Vagina (tissue), 2 donors: ENCODE data around the gene SMIM13. TPM values are rescaled to one million over a fixed set of nuclear protein-coding genes. Genes with fewer than 3 reads are reported as not detected.

ENCODE experiments used
- DNase-seq, 2 donors: peaks; one replicate each; pipeline ENCODE4 v3.0.0-alpha.2; 2017; ENCODE audit errors: extremely low spot score in 2 of 2
- H3K27ac ChIP-seq: fragments of 200-600 bp; sonication (generic); one replicate; pipeline ENCODE4 v1.5.1; 2019
- H3K27me3 ChIP-seq: fragments of 200-600 bp; sonication (generic); one replicate; pipeline ENCODE4 v1.5.1; 2019
- H3K36me3 ChIP-seq, 2 donors: fragments of 200-600 bp; sonication (generic); one replicate each; pipeline ENCODE4 v1.5.1; 2017 to 2019
- H3K4me1 ChIP-seq: fragments of 200-600 bp; sonication (generic); one replicate; pipeline ENCODE4 v1.5.1; 2019
- H3K4me3 ChIP-seq, 2 donors: fragments of 200-600 bp; sonication (generic); 1 replicate in 1 of 2; 2 replicates in 1 of 2; pipeline ENCODE4 v1.5.1; 2016 to 2019
- H3K9me3 ChIP-seq: fragments of 200-600 bp; sonication (generic); one replicate; pipeline ENCODE4 v1.5.1; 2019
- CTCF ChIP-seq, 3 experiments: fragments of 450-650 bp in 2 of 3; fragments of 200-600 bp in 1 of 3; sonication (generic) in 1 of 3; IDR thresholded peaks; one replicate each; pipeline ENCODE4 v1.5.1; 2017 to 2019; ENCODE audit warnings: antibody characterized with exemption in 3 of 3, mild to moderate bottlenecking in 2 of 3, moderate library complexity in 2 of 3
- POLR2A ChIP-seq, 2 donors: fragments of 450-650 bp; IDR thresholded peaks; one replicate each; pipeline ENCODE4 v1.6.1; 2017; ENCODE audit warnings: antibody characterized with exemption in 2 of 2, mild to moderate bottlenecking in 2 of 2, moderate library complexity in 2 of 2
- POLR2AphosphoS5 ChIP-seq, 2 donors: sonication (generic); formaldehyde crosslinking; IDR thresholded peaks; one replicate each; pipeline ENCODE4 v1.9.0; 2017; ENCODE audit warnings: antibody characterized with exemption in 2 of 2, mild to moderate bottlenecking in 2 of 2, low read depth in 1 of 2; ENCODE audit not compliant: insufficient read depth in 1 of 2
- intact Hi-C: fragments of 100-400 bp; cut with DNase I; formaldehyde crosslinking; loops from one replicate; pipeline ENCODE4 v1.15.1; 2023
- small RNA-seq: library from RNA; depleted of rRNA; stranded (forward); fragments of <200 nt; gene quantifications from one replicate; pipeline ENCODE3, GENCODE V24; 2016
- total RNA-seq: library from RNA; depleted of rRNA; stranded (reverse); fragments of >200 nt; gene quantifications from one replicate; pipeline ENCODE4 v1.2.3, GENCODE V29; 2016

The SMIM13 gene
- total RNA-seq, 1 donor from 2014 or later = 8.1 TPM

- no peak for TF ChIP-seq POLR2A (IDR thresholded peaks at IDR 0.05)
- no peak for TF ChIP-seq POLR2AphosphoS5 (IDR thresholded peaks at IDR 0.05; ENCODE audit: insufficient read depth in 1 of 2, low read depth in 1 of 2)
- no peak for TF ChIP-seq CTCF (IDR thresholded peaks at IDR 0.05)
- intact Hi-C loops = no loop called here
Measured at GRCh38 chr6:11183761-11184362, 90.2 kb downstream of the SMIM13 start.

GRCh38 chr6:11185204-11185842, 91.7 kb downstream of the SMIM13 start:
- no peaks in the 10 kb centered on the region for H3K27me3 ChIP-seq
- intact Hi-C loops = no loop called here
- H3K27ac ChIP-seq = peak overlapping the region; percentile 47
- DNase-seq = peak in 1 of 2 donors; percentile 83
- TF ChIP-seq POLR2A (IDR thresholded peaks at IDR 0.05) (no peak), CTCF (IDR thresholded peaks at IDR 0.05) (no peak), POLR2AphosphoS5 (IDR thresholded peaks at IDR 0.05; ENCODE audit: insufficient read depth in 1 of 2, low read depth in 1 of 2) (peak in 1 of 2 donors; percentile 25)
- no peaks in the 10 kb centered on the region for H3K9me3 ChIP-seq
- no peak overlapping the region for H3K4me3 ChIP-seq
- peaks cover 0 to 24% of the 10 kb centered on the region in 2 donors for H3K36me3 ChIP-seq
- no peaks in the 10 kb centered on the region for H3K4me1 ChIP-seq

More at GRCh38 chr6:11183761-11184362, 90.2 kb downstream of the SMIM13 start:
- Histone ChIP-seq H3K9me3 (no peaks in the 10 kb centered on the region), H3K4me3 (no peak overlapping the region), H3K4me1 (no peaks in the 10 kb centered on the region), H3K27me3 (no peaks in the 10 kb centered on the region), H3K36me3 (peaks cover 0 to 20% of the 10 kb centered on the region in 2 donors), H3K27ac (no peak overlapping the region)
- peak in 1 of 2 donors; percentile 29 for DNase-seq

GRCh38 chr6:11187301-11187700, 93.7 kb downstream of the SMIM13 start:
- DNase-seq = peak in 1 of 2 donors; percentile 13
- intact Hi-C loops = no loop called here
- TF ChIP-seq CTCF (IDR thresholded peaks at IDR 0.05) (no peak), POLR2A (IDR thresholded peaks at IDR 0.05) (no peak), POLR2AphosphoS5 (IDR thresholded peaks at IDR 0.05; ENCODE audit: insufficient read depth in 1 of 2, low read depth in 1 of 2) (no peak)
- Histone ChIP-seq H3K27ac (no peak overlapping the region), H3K4me1 (no peaks in the 10 kb centered on the region), H3K9me3 (no peaks in the 10 kb centered on the region), H3K27me3 (no peaks in the 10 kb centered on the region), H3K36me3 (peaks cover 0 to 42% of the 10 kb centered on the region in 2 donors), H3K4me3 (no peak overlapping the region)

Small RNAs within 50 kb of the gene (small RNA-seq; reads per million reads assigned to genes)
- gene AL136139.1 = not detected

Other genes starting within 250 kb of the SMIM13 start
- not detected for gene GCM2, start 211.8 kb upstream of the SMIM13 start, total RNA-seq
- 0.25 TPM for gene SYCP2L, start 206.8 kb upstream of the SMIM13 start, total RNA-seq
- gene ELOVL2, start 49.5 kb upstream of the SMIM13 start, total RNA-seq = 0.25 TPM
- 0.25 TPM for gene ERVFRD-1, start 17.9 kb downstream of the SMIM13 start, total RNA-seq
- gene NEDD9, start 138.8 kb downstream of the SMIM13 start, total RNA-seq = 45.4 TPM